Cardiac muscle cell (in vitro differentiated cells and primary cell): ENCODE results near the gene KDM4B. TPM values are rescaled to one million over a fixed set of nuclear protein-coding genes. Genes with fewer than 3 reads are reported as not detected.
A peak's percentile ranks its signal among the peaks of the same experiment; 100 is the strongest.
"Not testable (repeated sequence)": the region's sequence is repeated elsewhere in the genome, so short reads cannot be mapped to it uniquely, and the experiment has no call there.

Experiments
- DNase-seq, 2 donors: peaks; one replicate each; pipeline versions ENCODE4 v3.0.0 to v3.0.0-alpha.2; 2010 to 2017; ENCODE audit warnings: low read depth in 1 of 2, low spot score in 1 of 2
- H3K27ac ChIP-seq: fragments of 200-600 bp; sonication (generic); 2 replicates; pipeline ENCODE4 v1.5.1; 2016
- H3K27me3 ChIP-seq: fragments of 200-600 bp; sonication (generic); 2 replicates; pipeline ENCODE4 v1.6.0; 2016; ENCODE audit warnings: control low read depth
- H3K36me3 ChIP-seq: fragments of 200-600 bp; sonication (generic); 2 replicates; pipeline ENCODE4 v1.5.1; 2016; ENCODE audit warnings: control low read depth
- H3K4me1 ChIP-seq: fragments of 200-600 bp; sonication (generic); 2 replicates; pipeline ENCODE4 v1.8.1; 2017; ENCODE audit warnings: low read depth, mild to moderate bottlenecking, mixed run types
- H3K4me3 ChIP-seq: fragments of 200-600 bp; sonication (generic); 2 replicates; pipeline ENCODE4 v1.5.1; 2016; ENCODE audit warnings: mild to moderate bottlenecking
- H3K9me3 ChIP-seq: fragments of 200-600 bp; sonication (generic); 2 replicates; pipeline ENCODE4 v1.5.1; 2017; ENCODE audit warnings: low read depth, mild to moderate bottlenecking, control low read depth
- polyA plus RNA-seq: library from polyadenylated mRNA; unstranded; fragments of >200 nt; fragmentation: Nextera tagmentation; extraction: Ambion mirVana; gene quantifications from 2 replicates; pipeline ENCODE4 v1.2.1, GENCODE V29; 2016
- total RNA-seq: library from RNA; depleted of rRNA; stranded (reverse); fragments of >200 nt; gene quantifications from 2 replicates; pipeline ENCODE4 v1.2.3, GENCODE V29; 2016
- TF ChIP-seq, protein P1 (sequence below): IDR thresholded peaks from 2 replicates; pipeline ENCODE4 v1.5.1; 2012; ENCODE audit warnings: low read depth, mild to moderate bottlenecking, low read length

KDM4B gene
- total and polyA plus RNA-seq, 2 experiments from 2014 or later = 74.6 to 90.6 TPM

GRCh38 chr19:4932711-4933110 lies 36.2 kb upstream of the KDM4B start:
- Histone ChIP-seq H3K4me1 (no peaks in the 10 kb centered on the region), H3K9me3 (no peaks in the 10 kb centered on the region), H3K36me3 (no peaks in the 10 kb centered on the region), H3K27ac (no peak overlapping the region), H3K4me3 (no peak overlapping the region), H3K27me3 (no peaks in the 10 kb centered on the region)
- TF ChIP-seq, protein P1, sequence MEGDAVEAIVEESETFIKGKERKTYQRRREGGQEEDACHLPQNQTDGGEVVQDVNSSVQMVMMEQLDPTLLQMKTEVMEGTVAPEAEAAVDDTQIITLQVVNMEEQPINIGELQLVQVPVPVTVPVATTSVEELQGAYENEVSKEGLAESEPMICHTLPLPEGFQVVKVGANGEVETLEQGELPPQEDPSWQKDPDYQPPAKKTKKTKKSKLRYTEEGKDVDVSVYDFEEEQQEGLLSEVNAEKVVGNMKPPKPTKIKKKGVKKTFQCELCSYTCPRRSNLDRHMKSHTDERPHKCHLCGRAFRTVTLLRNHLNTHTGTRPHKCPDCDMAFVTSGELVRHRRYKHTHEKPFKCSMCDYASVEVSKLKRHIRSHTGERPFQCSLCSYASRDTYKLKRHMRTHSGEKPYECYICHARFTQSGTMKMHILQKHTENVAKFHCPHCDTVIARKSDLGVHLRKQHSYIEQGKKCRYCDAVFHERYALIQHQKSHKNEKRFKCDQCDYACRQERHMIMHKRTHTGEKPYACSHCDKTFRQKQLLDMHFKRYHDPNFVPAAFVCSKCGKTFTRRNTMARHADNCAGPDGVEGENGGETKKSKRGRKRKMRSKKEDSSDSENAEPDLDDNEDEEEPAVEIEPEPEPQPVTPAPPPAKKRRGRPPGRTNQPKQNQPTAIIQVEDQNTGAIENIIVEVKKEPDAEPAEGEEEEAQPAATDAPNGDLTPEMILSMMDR = no peak
- DNase-seq = no peak

DNA sequence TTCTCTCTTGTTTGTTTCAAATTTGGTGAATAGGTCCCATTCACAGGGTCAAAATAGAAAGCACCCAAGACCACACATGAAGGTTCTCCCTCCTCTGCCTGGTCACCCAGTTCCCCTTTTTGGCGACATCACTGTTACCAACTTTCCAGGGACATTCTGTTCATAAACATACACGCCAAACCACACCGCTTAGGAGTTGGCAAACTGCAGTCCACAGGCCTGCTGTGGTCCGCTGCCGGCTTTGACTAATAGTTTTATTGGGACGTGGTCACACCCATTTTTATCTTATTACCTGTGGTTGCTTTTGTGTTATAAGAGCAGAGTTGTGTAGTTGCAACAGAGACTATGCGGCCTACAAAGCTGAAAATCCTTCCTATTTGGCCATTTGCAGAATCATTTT lies 35.4 kb upstream of the KDM4B start:
- TF ChIP-seq, protein P1 = no peak
- Histone ChIP-seq H3K4me1 (no peaks in the 10 kb centered on the region), H3K4me3 (no peak overlapping the region), H3K9me3 (no peaks in the 10 kb centered on the region), H3K27ac (no peak overlapping the region), H3K36me3 (no peaks in the 10 kb centered on the region), H3K27me3 (no peaks in the 10 kb centered on the region)
- peak in 1 of 2 donors; percentile 32 for DNase-seq

GRCh38 chr19:4935444-4935843 lies 33.5 kb upstream of the KDM4B start:
- Histone ChIP-seq H3K27ac (no peak overlapping the region), H3K9me3 (no peaks in the 10 kb centered on the region), H3K36me3 (no peaks in the 10 kb centered on the region), H3K4me3 (no peak overlapping the region), H3K4me1 (no peaks in the 10 kb centered on the region), H3K27me3 (no peaks in the 10 kb centered on the region)
- DNase-seq = no peak
- TF ChIP-seq, protein P1 = no peak

- Histone ChIP-seq H3K4me1 (no peaks in the 10 kb centered on the region), H3K9me3 (no peaks in the 10 kb centered on the region), H3K36me3 (no peaks in the 10 kb centered on the region), H3K4me3 (no peak overlapping the region), H3K27me3 (no peaks in the 10 kb centered on the region), H3K27ac (no peak overlapping the region)
- no peak for DNase-seq
- TF ChIP-seq, protein P1 = no peak
Observed at GRCh38 chr19:4937060-4937459, 31.9 kb upstream of the KDM4B start.

GRCh38 chr19:4938461-4938860 lies 30.5 kb upstream of the KDM4B start:
- H3K27me3 ChIP-seq, H3K36me3 ChIP-seq, H3K27ac ChIP-seq, H3K9me3 ChIP-seq, DNase-seq, H3K4me1 ChIP-seq, H3K4me3 ChIP-seq: not testable (repeated sequence)

GRCh38 chr19:4939466-4939865 lies 29.4 kb upstream of the KDM4B start:
- H3K4me3 ChIP-seq = no peak overlapping the region
- no peak for DNase-seq
- H3K36me3 ChIP-seq = no peaks in the 10 kb centered on the region
- H3K27me3 ChIP-seq = no peaks in the 10 kb centered on the region
- TF ChIP-seq, protein P1 = no peak
- no peaks in the 10 kb centered on the region for H3K4me1 ChIP-seq
- H3K9me3 ChIP-seq = no peaks in the 10 kb centered on the region
- H3K27ac ChIP-seq = no peak overlapping the region

DNA sequence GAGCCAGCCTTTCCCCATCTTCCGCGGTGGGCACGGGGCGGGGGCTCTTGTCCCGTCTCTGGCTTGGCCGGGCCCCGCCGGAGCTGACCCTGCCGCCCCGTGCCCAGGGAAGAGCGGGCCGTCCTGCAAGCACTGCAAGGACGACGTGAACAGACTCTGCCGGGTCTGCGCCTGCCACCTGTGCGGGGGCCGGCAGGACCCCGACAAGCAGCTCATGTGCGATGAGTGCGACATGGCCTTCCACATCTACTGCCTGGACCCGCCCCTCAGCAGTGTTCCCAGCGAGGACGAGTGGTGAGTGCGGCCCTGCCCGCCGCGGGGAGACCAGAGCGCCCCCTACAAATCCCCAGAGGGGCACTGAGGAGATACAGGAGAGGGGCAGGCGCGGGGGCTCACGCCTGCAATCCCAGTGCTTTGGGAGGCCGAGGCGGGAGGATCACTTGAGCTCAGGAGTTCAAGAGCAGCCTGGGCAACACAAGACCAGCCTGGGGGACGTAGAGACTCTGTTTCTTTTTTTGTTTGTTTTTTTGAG lies 27.2 kb upstream of the KDM4B start:
- not testable (repeated sequence) for DNase-seq, H3K4me1 ChIP-seq, H3K36me3 ChIP-seq, H3K27ac ChIP-seq, H3K4me3 ChIP-seq, H3K27me3 ChIP-seq, H3K9me3 ChIP-seq

DNA sequence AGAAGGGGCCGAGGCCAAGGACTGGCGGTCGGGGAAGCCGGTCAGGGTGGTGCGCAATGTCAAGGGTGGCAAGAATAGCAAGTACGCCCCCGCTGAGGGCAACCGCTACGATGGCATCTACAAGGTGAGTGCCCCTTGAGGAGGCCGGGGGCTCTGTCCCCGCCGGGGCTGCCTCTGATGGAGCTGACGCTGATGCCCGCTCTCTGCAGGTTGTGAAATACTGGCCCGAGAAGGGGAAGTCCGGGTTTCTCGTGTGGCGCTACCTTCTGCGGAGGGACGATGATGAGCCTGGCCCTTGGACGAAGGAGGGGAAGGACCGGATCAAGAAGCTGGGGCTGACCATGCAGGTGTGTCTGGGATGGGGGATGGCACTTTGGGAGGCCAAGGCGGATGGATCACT lies 18.3 kb upstream of the KDM4B start:
- peak overlapping the region; percentile 84 for H3K27ac ChIP-seq

More for the DNA sequence above, 18.3 kb upstream of the KDM4B start:
- H3K9me3 ChIP-seq, H3K36me3 ChIP-seq, H3K4me1 ChIP-seq, H3K4me3 ChIP-seq, H3K27me3 ChIP-seq, DNase-seq: not testable (repeated sequence)
